Pulmonary artery endothelial cell (primary cell): ENCODE results near the gene OTP. TPM values are rescaled to one million over a fixed set of nuclear protein-coding genes. Genes with fewer than 3 reads are reported as not detected.

Experiments
- DNase-seq: peaks from one replicate; pipeline ENCODE4 v3.0.0-alpha.2; 2011; ENCODE audit warnings: low read depth, low spot score
- total RNA-seq: library from RNA; depleted of rRNA; stranded (reverse); fragments of >200 nt; gene quantifications from 2 replicates; pipeline ENCODE4 v1.2.3, GENCODE V29; 2014

OTP gene
- total RNA-seq = not detected in 2 replicates

- DNase-seq = no peak
Measured at GRCh38 chr5:77637998-77638762, at the start of gene OTP. Gene OTP (minus strand): TSS chr5:77638713. CDS start chr5:77638549, 164 bp downstream.

- no peak for DNase-seq
Measured at GRCh38 chr5:77683171-77683732, 44.7 kb upstream of the OTP start.

GRCh38 chr5:77670526-77670925, 32.0 kb upstream of the OTP start:
- no peak for DNase-seq

GRCh38 chr5:77669677-77670076, 31.2 kb upstream of the OTP start:
- no peak for DNase-seq

- DNase-seq = no peak
Measured at GRCh38 chr5:77663090-77663863, 24.8 kb upstream of the OTP start.

- no peak for DNase-seq
Measured at GRCh38 chr5:77662635-77663034, 24.1 kb upstream of the OTP start.

- DNase-seq = no peak
Measured at GRCh38 chr5:77658662-77659061, 20.1 kb upstream of the OTP start.

- no peak for DNase-seq
Measured at GRCh38 chr5:77651343-77651742, 12.8 kb upstream of the OTP start.

GRCh38 chr5:77650686-77651085, 12.2 kb upstream of the OTP start:
- DNase-seq = no peak

GRCh38 chr5:77649776-77650175, 11.3 kb upstream of the OTP start:
- no peak for DNase-seq

GRCh38 chr5:77645995-77646639, 7.6 kb upstream of the OTP start:
- no peak for DNase-seq

- DNase-seq = no peak
Measured at GRCh38 chr5:77645158-77645994, 6.9 kb upstream of the OTP start.

- no peak for DNase-seq
Measured at GRCh38 chr5:77644371-77645157, 6.1 kb upstream of the OTP start.

- DNase-seq = no peak
Measured at GRCh38 chr5:77643654-77644370, 5.3 kb upstream of the OTP start.

GRCh38 chr5:77642738-77643653, 4.5 kb upstream of the OTP start:
- no peak for DNase-seq

GRCh38 chr5:77641963-77642737, 3.6 kb upstream of the OTP start:
- DNase-seq = no peak

GRCh38 chr5:77641397-77641943, 3.0 kb upstream of the OTP start:
- no peak for DNase-seq
